Caco-2 (cell line): ENCODE measurements around the gene NOVA2. TPM values are rescaled to one million over a fixed set of nuclear protein-coding genes. Genes with fewer than 3 reads are reported as not detected.

Experiments used
- BruUV-seq: library from RNA; stranded (reverse); fragments of 400-500 nt; replicated peaks from 2 replicates; lab custom pipeline; 2021; lab: Mats Ljungman, UMichigan
- CTCF ChIA-PET: fragments of 300-600 bp; sonication (Branson Sonifier 250); formaldehyde crosslinking; loops from one replicate; lab custom pipeline; 2022; ENCODE audit warnings: antibody characterized with exemption; lab: Charles Lee
- POLR2A ChIA-PET: fragments of 300-600 bp; sonication (Branson Sonifier 250); formaldehyde crosslinking; loops from one replicate; lab custom pipeline; 2022; ENCODE audit warnings: antibody characterized with exemption; lab: Charles Lee
- DNase-seq, 2 experiments: peaks; one replicate each; pipeline versions ENCODE4 v3.0.0 to v3.0.0-alpha.2; 2020 to 2022
- H3K27me3 ChIP-seq: replicated peaks from 2 replicates; pipeline ENCODE4 v1.6.0; 2011; ENCODE audit warnings: low read length; ENCODE audit not compliant: control insufficient read depth, insufficient read depth
- H3K36me3 ChIP-seq: 2 replicates; pipeline ENCODE4 v1.5.1; 2011; ENCODE audit warnings: low read length; ENCODE audit not compliant: control insufficient read depth, insufficient read depth
- H3K4me1 ChIP-seq: fragments of 250-450 bp; sonication (Bioruptor Pico); 2 replicates; pipeline ENCODE4 v1.5.1; 2020; ENCODE audit warnings: mild to moderate bottlenecking
- H3K4me3 ChIP-seq: 2 replicates; pipeline ENCODE4 v1.5.1; 2011; ENCODE audit warnings: low read depth, mild to moderate bottlenecking, control low read depth, low read length
- H3K9me3 ChIP-seq: fragments of 250-450 bp; sonication (Bioruptor Pico); 2 replicates; pipeline ENCODE4 v1.5.1; 2020; ENCODE audit warnings: mild to moderate bottlenecking, moderate library complexity
- H3K27ac Mint-ChIP-seq: one replicate; pipeline ENCODE4 v1.8.0; 2022; ENCODE audit warnings: mixed read lengths; ENCODE audit not compliant: unreplicated experiment
- H3K27me3 Mint-ChIP-seq: one replicate; pipeline ENCODE4 v1.8.0; 2022; ENCODE audit warnings: mixed read lengths; ENCODE audit not compliant: insufficient read depth, unreplicated experiment
- H3K36me3 Mint-ChIP-seq: one replicate; pipeline ENCODE4 v1.8.0; 2022; ENCODE audit warnings: mild to moderate bottlenecking, mixed read lengths; ENCODE audit not compliant: insufficient read depth, unreplicated experiment
- H3K4me1 Mint-ChIP-seq: one replicate; pipeline ENCODE4 v1.8.0; 2022; ENCODE audit warnings: low read depth, mixed read lengths; ENCODE audit not compliant: unreplicated experiment
- H3K4me3 Mint-ChIP-seq: one replicate; pipeline ENCODE4 v1.8.0; 2022; ENCODE audit warnings: mild to moderate bottlenecking, moderate library complexity, mixed read lengths; ENCODE audit not compliant: unreplicated experiment
- H3K9me3 Mint-ChIP-seq: one replicate; pipeline ENCODE4 v1.8.0; 2022; ENCODE audit warnings: mixed read lengths; ENCODE audit not compliant: unreplicated experiment
- CTCF ChIP-seq, 2 experiments: fragments of 200-600 bp in 1 of 2; IDR thresholded peaks; 1 replicate in 1 of 2; 2 replicates in 1 of 2; pipeline versions ENCODE4 v1.5.1 to v1.8.0; 2011 to 2022; ENCODE audit warnings: antibody characterized with exemption in 1 of 2, control low read depth in 1 of 2, inconsistent platforms in 1 of 2, low read depth in 1 of 2, low read length in 1 of 2, mild to moderate bottlenecking in 1 of 2, moderate library complexity in 1 of 2; ENCODE audit not compliant: insufficient read depth in 1 of 2, severe bottlenecking in 1 of 2, unreplicated experiment in 1 of 2
- intact Hi-C: fragments of 100-400 bp; cut with micrococcal nuclease; formaldehyde crosslinking; loops from one replicate; pipeline ENCODE4 v1.10.0; 2022; ENCODE audit not compliant: unreplicated experiment
- total RNA-seq: library from RNA; stranded (reverse); gene quantifications from 2 replicates; pipeline ENCODE4 v1.2.3, GENCODE V29; 2022

NOVA2 gene
- total RNA-seq, 1 experiment from 2014 or later = 0.05 TPM

GRCh38 chr19:46022431-46023310 is 49.0 kb upstream of the NOVA2 start, which contains the start of gene PGLYRP1:
Gene PGLYRP1, minus strand, starts transcription at chr19:46023053. Its CDS starts 32 bp downstream, at chr19:46023021.
- ChIA-PET CTCF (interaction anchor here (2.4 kb wide), 1 partner anchor 55 kb away, joined by 10 read pairs; no protein-coding TSS in a partner anchor), POLR2A (no interaction called here)
- Histone ChIP-seq H3K27me3 (no peaks in the 10 kb centered on the region), H3K36me3 (no peaks in the 10 kb centered on the region), H3K9me3 (no peaks in the 10 kb centered on the region), H3K4me1 (peaks cover 5% of the 10 kb centered on the region; the same call in 1 of the 2 replicates), H3K4me3 (no peak within 1 kb of the TSS)
- no TSS peak for BruUV-seq
- Mint-ChIP-seq H3K4me1 (peaks cover 6% of the 10 kb centered on the region), H3K4me3 (no peak within 1 kb of the TSS), H3K9me3 (peaks cover 12% of the 10 kb centered on the region), H3K36me3 (no peaks in the 10 kb centered on the region), H3K27me3 (no peaks in the 10 kb centered on the region), H3K27ac (no peak within 1 kb of the TSS)
- intact Hi-C loops = no loop called here
- DNase-seq = peak in 1 of 2 experiments; percentile 36
- TF ChIP-seq CTCF (IDR thresholded peaks at IDR 0.05; ENCODE audit: insufficient read depth in 1 of 2, low read depth in 1 of 2, low read length in 1 of 2, severe bottlenecking in 1 of 2, unreplicated experiment in 1 of 2) = no peak

DNA sequence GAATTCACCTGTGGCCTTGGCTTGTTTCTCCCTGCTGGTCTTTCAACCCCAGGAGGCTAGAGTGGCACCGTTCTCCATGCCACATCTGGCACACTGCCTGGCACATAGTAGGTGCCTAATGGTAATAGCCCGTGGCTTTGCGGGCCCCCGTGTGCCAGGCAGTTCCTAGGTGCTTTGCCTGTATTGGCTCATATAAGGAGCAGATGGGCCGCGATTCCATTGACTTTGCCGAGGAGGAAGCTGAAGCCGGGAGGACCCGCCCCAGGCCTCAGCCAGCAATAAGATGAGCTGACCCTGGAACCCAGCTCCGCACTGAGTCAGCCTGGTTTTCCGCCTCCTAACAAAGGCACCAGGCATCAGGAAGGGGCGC is 48.4 kb upstream of the NOVA2 start:
- TF ChIP-seq CTCF (IDR thresholded peaks at IDR 0.05; ENCODE audit: insufficient read depth in 1 of 2, low read depth in 1 of 2, low read length in 1 of 2, severe bottlenecking in 1 of 2, unreplicated experiment in 1 of 2) = no peak
- H3K9me3 ChIP-seq = no peaks in the 10 kb centered on the region
- H3K36me3 ChIP-seq = no peaks in the 10 kb centered on the region
- Mint-ChIP-seq H3K9me3 (peaks cover 12% of the 10 kb centered on the region), H3K27ac (no peak overlapping the region), H3K27me3 (no peaks in the 10 kb centered on the region), H3K4me1 (peaks cover 6% of the 10 kb centered on the region), H3K36me3 (no peaks in the 10 kb centered on the region), H3K4me3 (no peak overlapping the region)
- no TSS peak for BruUV-seq
- H3K4me3 ChIP-seq = no peak overlapping the region
- no peaks in the 10 kb centered on the region for H3K27me3 ChIP-seq
- H3K4me1 ChIP-seq = peaks cover 5% of the 10 kb centered on the region; the same call in 1 of the 2 replicates
- ChIA-PET CTCF (interaction anchor here (0.6 to 2.4 kb wide), 3 partner anchors 27 to 320 kb away, joined by 3 to 10 read pairs (median 3); partner anchors contain the start of gene CCDC61), POLR2A (no interaction called here)
- intact Hi-C loops = no loop called here
- peak in 1 of 2 experiments; percentile 30 for DNase-seq

DNA sequence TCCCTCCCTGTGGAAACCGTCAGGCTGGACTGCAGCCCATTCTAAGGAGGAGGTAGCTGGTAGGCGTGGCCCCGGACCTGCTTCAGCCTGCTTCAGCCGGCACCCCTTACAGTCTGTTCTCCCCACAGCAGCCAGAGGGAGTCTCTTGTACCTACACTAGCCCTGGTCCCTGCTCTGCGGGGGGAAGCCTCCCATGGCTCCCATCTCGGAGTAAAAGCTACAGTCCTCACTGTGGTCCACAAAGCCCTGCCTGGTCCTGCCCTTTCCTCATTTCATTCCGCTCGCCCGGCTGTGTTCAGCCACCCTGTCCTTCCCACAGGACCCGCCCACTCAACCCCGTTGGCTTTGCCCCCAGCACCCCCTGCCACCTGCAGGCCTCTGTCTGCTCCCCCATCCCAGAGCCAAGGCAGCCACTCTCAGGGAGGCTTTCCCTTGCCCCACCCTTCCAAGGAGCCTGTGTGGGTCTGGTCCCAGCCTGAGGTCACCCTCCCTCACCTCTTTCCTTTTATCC is 47.9 kb upstream of the NOVA2 start:
- Mint-ChIP-seq H3K4me3 (no peak overlapping the region), H3K36me3 (no peaks in the 10 kb centered on the region), H3K4me1 (peaks cover 8% of the 10 kb centered on the region), H3K27ac (no peak overlapping the region), H3K27me3 (no peaks in the 10 kb centered on the region), H3K9me3 (peaks cover 12% of the 10 kb centered on the region)
- intact Hi-C loops = no loop called here
- ChIA-PET POLR2A (no interaction called here), CTCF (interaction anchor here (0.5 to 2.4 kb wide), 4 partner anchors 15 to 320 kb away, joined by 3 to 10 read pairs (median 4); partner anchors contain the start of gene CCDC61)
- Histone ChIP-seq H3K9me3 (no peaks in the 10 kb centered on the region), H3K36me3 (no peaks in the 10 kb centered on the region), H3K4me1 (peaks cover under 1% of the 10 kb centered on the region; the same call in 1 of the 2 replicates), H3K4me3 (no peak overlapping the region), H3K27me3 (no peaks in the 10 kb centered on the region)
- no TSS peak for BruUV-seq
- TF ChIP-seq CTCF (IDR thresholded peaks at IDR 0.05; ENCODE audit: insufficient read depth in 1 of 2, low read depth in 1 of 2, low read length in 1 of 2, severe bottlenecking in 1 of 2, unreplicated experiment in 1 of 2) = no peak
- peak in 1 of 2 experiments; percentile 26 for DNase-seq
